ENCODE data around the gene SPON2. TPM values are rescaled to one million over a fixed set of nuclear protein-coding genes. Genes with fewer than 3 reads are reported as not detected.

SPON2 gene
- total RNA-seq, result 10 to 100 TPM in 1 of 2 experiments, 1 to 10 TPM in 1; 9.9 to 10.5 TPM

- Mint-ChIP-seq H3K36me3 (ENCODE audit: low read depth) (no peaks in the 10 kb centered on the region), H3K4me1 (ENCODE audit: low read depth) (peaks cover 26% of the 10 kb centered on the region), H3K27ac (no peak within 1 kb of the TSS), H3K9me3 (no peaks in the 10 kb centered on the region), H3K4me3 (peak within 1 kb of the TSS; percentile 51), H3K27me3 (peaks cover 21% of the 10 kb centered on the region)
- no peak for TF ChIP-seq CTCF (IDR thresholded peaks at IDR 0.05)
- DNase-seq (no peak), ATAC-seq (no peak)
- ChIA-PET CTCF (no interaction called here), POLR2A (interaction anchor here (1.0 to 1.9 kb wide), 2 partner anchors 29 to 45 kb away, joined by 5 to 7 read pairs; no protein-coding TSS in a partner anchor)
- intact Hi-C loops (cut with micrococcal nuclease), result no loop called here
These were observed at the start of gene SPON2 for GRCh38 chr4:1172228-1172851. SPON2 (minus strand) TSS chr4:1172583.

- Mint-ChIP-seq H3K4me3 (no peak overlapping the region), H3K9me3 (no peaks in the 10 kb centered on the region), H3K4me1 (ENCODE audit: low read depth) (peaks cover 38% of the 10 kb centered on the region), H3K36me3 (ENCODE audit: low read depth) (peaks cover 54% of the 10 kb centered on the region), H3K27ac (peak overlapping the region; percentile 71), H3K27me3 (no peaks in the 10 kb centered on the region)
- ChIA-PET POLR2A (no interaction called here), CTCF (no interaction called here)
- no peak for TF ChIP-seq CTCF (IDR thresholded peaks at IDR 0.05)
- intact Hi-C loops (cut with micrococcal nuclease), result no loop called here
- no peak for DNase-seq
- no peak for ATAC-seq
These were observed 48.9 kb upstream of the SPON2 start for GRCh38 chr4:1221155-1221870.

- DNase-seq (no peak), ATAC-seq (no peak)
- intact Hi-C loops (cut with micrococcal nuclease), result no loop called here
- ChIA-PET POLR2A (no interaction called here), CTCF (no interaction called here)
- TF ChIP-seq CTCF (IDR thresholded peaks at IDR 0.05), result no peak
- no peaks in the 10 kb centered on the region for H3K9me3 Mint-ChIP-seq
- no peak overlapping the region for H3K4me3 Mint-ChIP-seq
- peaks cover 44% of the 10 kb centered on the region for H3K4me1 Mint-ChIP-seq (ENCODE audit: low read depth)
- H3K27ac Mint-ChIP-seq, result no peak overlapping the region
- no peaks in the 10 kb centered on the region for H3K27me3 Mint-ChIP-seq
- peaks cover 60% of the 10 kb centered on the region for H3K36me3 Mint-ChIP-seq (ENCODE audit: low read depth)
These were observed 48.2 kb upstream of the SPON2 start for GRCh38 chr4:1220566-1220965.

- intact Hi-C loops (cut with micrococcal nuclease), result no loop called here
- no peak overlapping the region for H3K4me3 Mint-ChIP-seq
- H3K36me3 Mint-ChIP-seq (ENCODE audit: low read depth), result peaks cover 60% of the 10 kb centered on the region
- no peaks in the 10 kb centered on the region for H3K9me3 Mint-ChIP-seq
- no peak for ATAC-seq
- ChIA-PET POLR2A (interaction anchor here (0.7 to 1.0 kb wide), 2 partner anchors 26 to 75 kb away, joined by 3 read pairs; no protein-coding TSS in a partner anchor), CTCF (interaction anchor here (0.9 to 1.0 kb wide), 2 partner anchors 52 to 82 kb away, joined by 3 read pairs; no protein-coding TSS in a partner anchor)
- no peak for DNase-seq
- H3K4me1 Mint-ChIP-seq (ENCODE audit: low read depth), result peaks cover 47% of the 10 kb centered on the region
- H3K27me3 Mint-ChIP-seq, result no peaks in the 10 kb centered on the region
- H3K27ac Mint-ChIP-seq, result peak overlapping the region; percentile 46
- no peak for TF ChIP-seq CTCF (IDR thresholded peaks at IDR 0.05)
These were observed 47.2 kb upstream of the SPON2 start for GRCh38 chr4:1219566-1219950.
